GM18868 (cell line): ENCODE results near the gene ITGB8.
A peak's percentile ranks its signal among the peaks of the same experiment; 100 is the strongest.

Source experiments
- ATAC-seq: cut with Tn5 transposase; IDR thresholded peaks from one replicate; pipeline ENCODE4 v1.9.1; 2021; ENCODE audit warnings: mild to moderate bottlenecking, moderate library complexity; ENCODE audit not compliant: unreplicated experiment

Gene ITGB8

DNA sequence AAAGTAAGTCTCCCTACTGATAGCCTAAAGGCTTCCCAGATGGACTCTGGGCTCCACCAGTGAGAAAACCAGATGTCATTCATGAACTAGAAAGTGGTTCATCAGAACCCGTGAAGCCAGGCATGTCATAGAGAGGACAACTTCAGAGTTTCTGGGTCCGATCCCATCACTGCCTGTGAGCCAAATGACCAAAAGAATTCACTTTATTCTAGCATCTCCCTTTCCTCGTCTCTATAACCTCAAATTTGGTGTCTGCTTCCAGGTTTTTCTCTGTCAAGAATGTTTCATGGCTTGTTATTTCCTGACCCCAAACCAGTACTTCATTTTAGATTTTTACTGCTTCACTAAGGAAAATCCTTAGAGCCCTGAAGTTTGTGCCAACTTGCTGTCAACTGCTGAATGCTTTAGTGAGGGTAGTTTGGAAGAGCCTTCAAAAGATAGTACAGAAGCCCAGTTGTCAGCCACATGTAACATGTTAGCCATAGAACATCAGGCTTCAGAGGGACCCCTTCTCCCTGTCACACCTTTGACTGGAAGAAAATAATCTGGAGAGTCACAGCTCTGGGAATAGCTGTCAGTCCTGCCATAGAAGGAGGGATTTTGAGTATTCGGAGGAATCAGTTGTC lies 34.0 kb downstream of the ITGB8 start:
- no peak for ATAC-seq

DNA sequence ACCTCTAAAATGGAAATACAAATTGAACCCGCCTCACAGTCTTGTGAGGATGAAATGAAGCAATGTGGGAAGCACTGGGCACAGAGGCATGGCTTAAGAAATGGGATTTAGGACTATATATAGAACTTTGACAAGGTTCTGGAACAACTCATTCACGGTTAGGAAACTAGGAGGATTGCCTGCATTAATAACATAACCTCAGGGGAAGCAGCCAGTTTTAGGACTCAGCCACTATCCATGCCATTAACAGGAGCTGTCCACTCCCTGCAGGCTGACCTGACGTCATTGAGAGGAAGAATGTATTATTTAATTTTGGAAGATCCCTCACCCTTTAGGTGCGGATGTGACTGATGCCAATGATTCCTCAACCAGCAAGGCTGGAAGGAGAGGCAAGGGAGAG lies 34.8 kb downstream of the ITGB8 start:
- ATAC-seq, result no peak

DNA sequence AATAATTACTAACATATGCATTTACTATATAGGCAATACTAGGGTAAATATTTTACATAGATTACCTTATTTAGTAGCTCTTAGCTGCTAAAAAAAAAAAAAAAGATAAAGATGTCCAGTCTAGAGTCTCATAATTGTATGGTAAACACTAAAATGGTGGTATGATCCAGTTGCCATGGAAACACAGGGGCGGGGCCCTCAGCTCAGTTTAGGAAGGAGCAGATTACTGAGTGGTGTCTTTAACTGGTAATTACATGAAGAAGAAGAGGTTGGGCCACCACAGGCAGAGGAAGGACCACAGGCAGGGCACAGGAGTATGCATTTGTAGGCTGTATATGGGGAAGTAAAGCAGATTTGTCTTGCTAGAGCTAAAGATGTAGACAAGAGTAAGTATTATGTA lies 43.7 kb downstream of the ITGB8 start:
- ATAC-seq, result no peak

DNA sequence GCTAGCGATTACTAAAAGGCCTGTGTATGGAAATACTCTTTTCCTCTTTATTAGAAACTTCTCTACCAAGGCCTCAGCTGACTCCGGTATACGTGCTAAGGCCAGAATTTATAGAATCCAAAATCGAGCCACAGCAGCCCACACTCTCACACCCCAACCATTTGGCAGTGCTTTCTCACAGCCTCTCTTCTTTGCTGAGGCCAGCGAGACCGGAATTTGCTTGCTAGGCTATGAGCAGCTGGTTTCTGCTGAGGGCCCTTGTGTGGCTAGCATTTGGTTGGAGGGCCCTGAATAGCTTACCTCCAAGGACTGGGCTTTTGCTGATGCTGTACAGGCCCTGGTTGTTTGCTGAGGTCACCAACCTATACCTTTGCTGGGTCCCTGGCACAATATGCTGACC lies 46.1 kb downstream of the ITGB8 start:
- ATAC-seq, result no peak

DNA sequence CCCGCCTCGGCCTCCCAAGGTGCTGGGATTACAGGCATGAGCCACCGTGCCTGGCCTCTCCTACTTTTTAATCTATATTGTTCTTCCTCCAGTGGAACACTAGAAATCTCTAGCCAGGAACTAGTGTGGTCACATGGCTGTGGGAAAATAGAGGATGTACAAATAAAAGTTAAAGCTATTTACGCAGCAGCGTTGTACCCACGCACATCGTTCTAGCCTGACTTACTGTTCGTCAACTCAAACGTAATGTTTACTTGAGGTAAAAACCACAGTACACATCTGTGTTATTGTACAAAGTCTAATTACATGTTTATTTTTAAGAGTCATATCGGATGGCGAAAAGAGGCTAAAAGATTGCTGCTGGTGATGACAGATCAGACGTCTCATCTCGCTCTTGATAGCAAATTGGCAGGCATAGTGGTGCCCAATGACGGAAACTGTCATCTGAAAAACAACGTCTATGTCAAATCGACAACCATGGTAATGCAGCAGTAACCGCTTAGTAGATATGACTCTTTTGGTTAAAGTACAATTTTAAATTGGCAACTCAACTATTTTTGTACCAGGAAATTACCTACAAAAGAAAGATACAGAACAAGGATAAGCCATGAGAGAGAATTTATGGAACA lies 50.8 kb downstream of the ITGB8 start:
- no peak for ATAC-seq

DNA sequence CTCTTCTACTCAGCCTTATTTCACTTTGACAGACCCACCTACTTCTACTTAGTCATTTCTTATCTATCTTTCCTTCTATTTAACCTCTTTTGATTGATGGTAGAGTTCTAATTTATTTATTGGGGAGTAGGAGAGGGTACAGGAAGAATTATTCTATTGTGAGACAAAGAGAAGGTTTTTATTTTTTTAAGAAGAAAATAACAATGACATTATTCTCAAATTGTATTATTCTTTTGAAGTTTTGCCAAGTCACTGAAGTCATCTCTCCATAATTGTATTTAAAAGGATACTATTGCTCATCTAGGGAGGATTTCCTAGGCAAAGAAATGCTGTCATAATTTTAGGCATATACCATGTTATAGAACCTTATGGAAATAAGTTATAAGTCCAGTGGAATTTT lies 52.7 kb downstream of the ITGB8 start:
- no peak for ATAC-seq

DNA sequence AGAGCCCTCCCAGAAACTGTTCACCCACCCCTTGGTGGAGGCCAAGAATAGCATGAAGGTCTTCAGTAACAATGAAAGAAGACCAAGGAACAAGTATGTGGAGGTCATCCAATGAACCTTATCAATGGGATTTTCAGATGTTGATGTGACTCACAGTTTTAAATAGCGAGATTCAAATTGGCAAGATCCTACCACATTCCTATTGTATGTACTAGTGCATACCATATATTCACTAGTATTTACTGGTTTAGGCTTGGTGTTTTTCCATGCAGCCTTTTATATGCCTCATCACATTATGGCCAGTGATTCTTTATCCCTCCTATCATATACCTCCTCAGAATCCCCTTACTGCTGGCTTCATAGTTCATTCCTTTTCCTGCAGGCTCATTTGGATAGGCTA lies 54.4 kb downstream of the ITGB8 start:
- ATAC-seq, result no peak

DNA sequence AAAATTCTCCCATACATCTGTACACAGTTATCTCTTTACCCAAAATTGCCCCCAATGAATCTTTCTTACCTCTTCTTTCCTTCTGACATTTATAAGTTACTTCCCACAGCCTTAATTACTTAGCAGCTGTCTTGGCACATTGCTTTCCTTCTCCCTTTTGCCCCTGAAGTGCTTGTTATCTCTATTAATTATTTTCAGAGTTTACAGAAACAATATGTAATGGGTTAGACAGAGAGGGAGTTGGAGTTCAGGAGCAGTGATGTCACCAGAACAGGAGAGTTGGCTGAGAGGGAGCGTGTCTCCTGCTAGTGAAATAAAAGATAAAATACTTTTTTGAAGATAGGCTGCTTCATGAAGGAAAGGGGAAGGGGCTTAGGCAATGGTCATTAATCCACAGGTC lies 57.4 kb downstream of the ITGB8 start:
- ATAC-seq, result no peak

DNA sequence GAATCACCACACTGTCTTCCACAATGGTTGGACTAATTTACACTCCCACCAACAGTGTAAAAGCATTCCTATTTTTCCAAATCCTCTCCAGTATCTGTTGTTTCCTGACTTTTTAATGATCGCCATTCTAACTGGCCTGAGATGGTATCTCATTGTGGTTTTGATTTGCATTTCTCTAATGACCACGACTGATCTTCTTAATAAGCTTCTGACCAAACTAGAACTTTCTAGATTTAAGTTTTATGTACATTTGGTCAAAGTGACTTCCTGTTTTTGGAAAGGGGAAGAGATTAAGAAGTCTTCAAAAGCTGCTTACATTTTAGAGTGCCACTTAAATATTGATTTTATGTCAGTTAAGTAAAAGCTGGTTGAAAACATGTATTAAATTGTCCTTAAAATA lies 58.5 kb downstream of the ITGB8 start:
- ATAC-seq, result peak; percentile 51

DNA sequence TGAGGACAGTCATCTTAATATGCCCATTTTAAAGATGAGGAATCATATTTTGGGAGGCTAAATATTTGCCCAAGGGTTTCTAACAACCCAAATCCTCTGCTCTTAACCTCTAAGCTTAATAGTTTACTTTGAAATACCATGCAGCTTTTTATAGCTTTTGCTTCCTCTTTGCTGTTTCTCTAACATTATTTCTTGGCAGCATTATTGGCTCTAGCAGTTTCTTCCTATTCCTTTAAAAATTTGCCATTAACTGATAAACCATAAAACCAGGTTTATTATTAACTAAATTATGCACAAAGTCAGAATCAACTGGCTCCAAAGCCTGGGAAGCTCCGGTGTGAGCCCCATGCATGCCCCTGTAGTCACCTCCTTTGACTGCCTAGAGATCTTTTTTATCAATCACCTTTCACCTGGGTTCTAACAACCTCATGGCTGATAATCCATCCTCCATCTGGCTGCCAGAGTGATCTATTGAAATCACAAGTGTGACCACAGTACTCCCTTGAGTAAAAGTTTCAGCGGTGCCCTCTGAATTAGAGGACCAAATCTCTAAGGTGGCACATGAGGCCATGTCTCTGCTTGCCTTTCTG lies 62.4 kb downstream of the ITGB8 start:
- ATAC-seq, result no peak

DNA sequence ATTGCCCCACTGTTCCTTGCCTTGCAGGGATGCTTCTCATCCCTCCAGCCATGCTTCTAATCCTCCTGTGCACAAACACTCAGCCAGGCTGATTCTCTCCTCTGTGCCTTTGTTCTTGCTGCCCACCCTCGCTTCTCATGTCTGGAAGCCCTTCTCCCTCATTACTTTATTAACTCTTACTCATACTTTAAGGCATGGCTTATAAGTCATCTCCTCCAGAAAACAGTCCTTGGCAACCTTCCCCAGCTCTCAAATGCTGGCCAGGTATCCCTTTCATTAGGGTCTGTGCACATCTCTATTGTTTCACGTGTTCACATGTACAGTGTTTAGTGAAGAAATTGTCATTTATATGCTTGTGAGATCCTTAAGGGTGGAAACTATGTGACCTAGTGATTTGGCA lies 62.9 kb downstream of the ITGB8 start:
- ATAC-seq, result no peak

DNA sequence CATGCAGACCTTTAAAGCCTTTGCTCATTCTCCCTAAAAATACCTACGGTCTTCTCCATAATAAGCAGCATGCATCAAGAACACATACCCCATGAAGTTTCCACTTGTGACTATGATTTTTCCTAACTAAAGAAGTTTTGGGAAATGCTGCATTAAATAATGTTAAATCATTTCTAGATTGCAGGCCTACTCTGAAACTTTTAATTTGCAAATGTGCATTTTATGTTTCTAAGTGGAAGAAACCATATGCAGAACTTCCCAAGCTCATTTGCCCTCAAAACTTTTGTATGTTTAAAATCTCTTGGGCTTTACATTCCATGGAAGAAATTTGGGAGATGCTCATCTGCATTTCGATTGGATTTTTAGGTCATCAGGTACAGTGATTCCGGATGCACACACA lies 63.6 kb downstream of the ITGB8 start:
- no peak for ATAC-seq

DNA sequence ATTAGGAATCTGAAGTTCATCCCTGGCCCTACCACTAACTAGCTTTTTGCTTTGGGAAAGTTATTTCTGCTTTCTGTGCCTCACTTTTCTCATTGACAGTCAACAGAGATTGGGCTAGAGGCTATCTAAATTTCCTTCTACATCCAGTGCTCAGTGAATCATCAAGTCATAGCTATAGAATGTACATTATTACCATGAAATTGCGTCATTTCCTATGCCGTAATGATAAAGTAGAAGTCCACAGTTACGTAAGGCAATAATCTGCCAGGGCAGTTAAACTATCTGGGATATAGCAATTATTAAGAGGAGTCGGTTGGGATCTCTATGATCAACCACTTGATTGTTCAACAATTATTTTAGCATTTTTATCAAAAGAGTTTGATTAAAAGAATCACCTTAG lies 64.4 kb downstream of the ITGB8 start:
- ATAC-seq, result no peak

DNA sequence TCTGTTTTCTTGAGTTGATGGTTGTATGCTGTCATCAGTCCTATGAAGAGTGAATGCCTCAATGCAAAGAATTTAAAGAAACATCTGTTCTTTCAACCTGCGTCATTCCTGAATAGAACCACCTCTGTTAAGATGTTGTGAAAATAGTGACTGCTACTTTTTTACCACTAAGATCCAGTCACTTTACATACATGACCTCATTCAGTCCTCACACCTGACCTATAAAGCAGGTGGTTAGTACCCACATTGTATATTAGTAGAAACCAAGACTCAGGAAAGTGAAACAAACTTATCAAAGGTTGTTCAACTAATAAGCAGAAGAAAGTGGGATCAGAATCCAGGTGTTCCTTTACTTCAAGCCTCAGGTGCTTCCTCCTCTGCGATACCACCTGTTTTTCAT lies 64.8 kb downstream of the ITGB8 start:
- no peak for ATAC-seq

DNA sequence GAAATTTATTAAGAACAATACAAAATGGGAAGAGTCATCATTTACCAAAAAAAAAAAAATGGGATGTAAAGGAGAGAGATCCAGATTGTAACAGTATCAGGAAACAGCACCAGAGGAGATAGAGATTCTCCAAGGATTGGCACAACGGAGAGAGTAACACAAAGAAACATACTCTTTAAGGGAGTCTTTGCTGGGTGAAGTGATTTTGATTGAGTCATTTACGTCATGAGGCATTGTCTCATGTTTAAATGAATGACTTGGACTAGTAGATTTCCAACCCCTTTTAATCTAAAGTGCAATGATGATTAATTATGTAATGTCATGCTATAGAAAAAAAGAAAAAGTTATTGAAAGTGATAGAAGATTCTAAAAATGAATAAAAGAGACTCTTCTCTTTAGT lies 68.8 kb downstream of the ITGB8 start:
- ATAC-seq, result no peak

DNA sequence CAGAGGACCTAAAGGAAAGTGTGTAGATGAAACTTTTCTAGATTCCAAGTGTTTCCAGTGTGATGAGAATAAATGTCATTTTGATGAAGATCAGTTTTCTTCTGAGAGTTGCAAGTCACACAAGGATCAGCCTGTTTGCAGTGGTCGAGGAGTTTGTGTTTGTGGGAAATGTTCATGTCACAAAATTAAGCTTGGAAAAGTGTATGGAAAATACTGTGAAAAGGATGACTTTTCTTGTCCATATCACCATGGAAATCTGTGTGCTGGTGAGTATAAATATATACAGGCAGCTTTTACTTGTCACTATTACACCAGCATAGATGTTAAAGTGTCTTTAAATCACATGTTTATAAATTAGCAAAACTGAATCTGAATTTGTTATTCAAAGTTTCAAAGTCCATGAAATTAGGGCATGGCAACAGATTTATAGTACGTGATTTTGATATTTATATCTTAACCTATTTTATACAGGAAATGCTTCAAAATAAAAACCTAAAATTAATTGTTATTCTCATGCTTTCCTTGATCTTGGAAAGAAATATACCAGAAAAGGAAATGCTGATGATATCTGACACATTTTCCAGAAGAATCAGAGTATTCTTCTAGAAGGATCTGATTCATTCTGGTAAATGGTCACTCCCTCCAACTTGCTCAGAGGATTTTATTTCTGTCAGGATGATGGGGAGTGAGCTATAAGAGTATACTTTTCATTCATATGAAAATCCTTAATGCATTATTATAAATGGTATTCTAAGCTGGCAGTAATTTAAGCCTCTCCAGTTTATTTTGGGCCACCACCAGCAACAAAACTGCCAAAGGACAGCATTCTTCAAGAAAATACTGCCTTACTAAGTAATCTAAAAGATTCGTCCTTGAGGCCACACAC lies 71.4 kb downstream of the ITGB8 start:
- no peak for ATAC-seq

DNA sequence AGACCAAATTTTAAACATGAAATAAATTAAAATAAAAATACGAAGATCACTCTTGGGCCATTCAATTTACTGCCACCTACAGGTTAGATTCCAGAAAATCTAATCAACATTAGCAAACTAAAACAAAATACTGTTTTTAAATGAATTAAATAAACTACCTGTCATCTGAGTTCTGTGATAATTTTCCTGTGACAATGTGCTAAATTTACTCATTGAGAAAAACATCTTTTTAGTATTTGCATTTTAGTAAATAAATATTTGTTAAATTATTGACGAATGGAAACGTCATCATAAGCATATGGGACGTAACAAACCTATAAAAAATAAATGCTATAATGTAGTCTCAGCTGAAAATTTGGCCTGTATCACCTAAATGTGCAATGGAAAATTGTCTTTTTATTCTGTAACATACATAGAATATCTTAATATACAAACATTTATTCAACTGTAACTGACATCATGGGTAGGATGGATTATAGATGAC lies 72.1 kb downstream of the ITGB8 start:
- ATAC-seq, result no peak

DNA sequence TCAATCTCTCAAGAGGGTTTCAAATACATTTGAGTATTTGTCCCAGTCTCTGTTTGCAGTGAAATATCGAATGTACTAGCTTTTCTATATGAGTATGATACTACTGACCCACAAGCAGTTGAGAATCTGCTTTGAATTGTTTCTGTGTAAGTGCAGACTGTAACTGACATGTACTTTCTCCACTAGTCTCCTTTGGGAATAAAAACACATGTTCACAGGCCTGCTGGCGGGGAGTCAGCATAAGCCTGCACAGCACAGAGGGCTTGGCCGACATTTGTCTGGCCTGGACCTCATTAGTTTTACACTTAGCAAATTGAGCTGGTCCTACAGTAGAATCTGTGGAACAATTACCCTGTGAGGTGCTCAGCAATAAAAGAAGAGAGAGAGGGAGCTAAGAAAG lies 72.6 kb downstream of the ITGB8 start:
- ATAC-seq, result no peak

DNA sequence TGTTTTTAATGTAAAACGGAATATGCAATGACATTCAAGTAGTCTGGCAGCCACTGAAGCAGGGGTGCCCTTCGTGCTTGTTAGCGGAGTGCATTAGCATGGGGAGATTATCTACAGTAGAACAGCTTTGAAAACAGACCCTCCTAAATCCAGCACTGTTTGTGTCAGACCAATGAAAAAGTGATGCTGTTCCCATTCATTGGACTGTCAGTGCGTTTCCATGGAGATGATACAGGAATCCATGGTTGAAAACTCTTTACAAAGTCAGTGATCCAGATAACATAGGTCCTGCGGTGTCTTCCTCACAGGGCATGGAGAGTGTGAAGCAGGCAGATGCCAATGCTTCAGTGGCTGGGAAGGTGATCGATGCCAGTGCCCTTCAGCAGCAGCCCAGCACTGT lies 73.6 kb downstream of the ITGB8 start:
- ATAC-seq, result no peak

DNA sequence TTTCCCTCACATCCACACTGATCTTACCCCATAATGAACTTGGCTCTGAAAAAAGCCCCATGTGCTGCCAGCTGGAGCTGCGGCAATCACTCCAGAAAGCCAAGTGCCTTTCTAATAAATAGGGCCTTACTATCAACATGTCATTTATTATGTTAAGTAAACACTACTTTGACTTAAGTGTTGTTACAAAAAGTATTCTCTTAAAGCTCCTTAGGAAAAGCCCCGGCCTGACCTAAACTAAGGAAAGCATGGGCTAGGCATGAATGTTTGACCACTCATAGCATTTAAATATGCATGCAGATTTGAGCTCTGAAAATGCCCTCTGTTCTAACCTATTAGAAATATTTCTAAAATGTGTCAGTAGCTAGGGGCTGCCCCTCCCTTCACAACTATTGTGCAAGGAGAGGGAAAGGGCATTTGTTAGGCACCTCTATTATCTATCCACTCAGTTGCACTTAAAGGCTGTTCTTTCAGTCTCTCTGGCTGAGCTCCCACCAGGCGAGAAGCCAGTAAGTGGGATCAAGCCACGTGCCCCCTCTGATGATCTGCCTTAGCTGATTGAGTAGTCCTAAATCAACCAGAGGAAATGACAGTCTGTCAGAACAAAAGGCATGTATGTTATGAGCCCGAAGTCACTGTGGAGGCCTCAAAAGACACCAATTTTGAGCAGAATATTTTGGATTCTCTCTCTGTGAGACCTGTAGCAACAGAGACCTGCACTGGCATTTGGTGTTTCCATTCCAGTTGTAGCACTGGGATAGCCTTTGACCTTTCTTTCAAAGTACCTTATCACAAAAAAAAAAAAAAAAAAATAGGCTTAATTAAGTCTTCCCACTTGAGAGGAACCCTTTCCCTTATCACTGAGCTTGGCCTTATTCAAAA lies 77.1 kb downstream of the ITGB8 start:
- ATAC-seq, result no peak

DNA sequence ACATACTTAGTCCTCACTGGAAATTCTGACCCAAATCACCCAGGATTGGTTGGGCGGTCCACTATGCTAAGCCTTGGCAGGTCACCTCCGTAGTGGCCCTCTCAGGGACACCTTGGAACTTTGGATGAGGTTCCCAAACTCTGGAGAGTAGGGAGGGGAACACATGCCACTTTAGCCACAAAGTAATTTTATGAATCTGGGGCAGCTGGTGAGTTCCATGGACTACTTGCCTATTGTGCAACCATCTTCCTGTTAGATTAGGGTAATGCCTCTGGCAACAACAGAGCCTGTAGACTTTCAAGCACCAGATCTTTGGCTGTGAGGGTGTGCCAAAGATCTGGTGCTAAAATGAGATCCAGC lies 77.7 kb downstream of the ITGB8 start:
- ATAC-seq, result no peak
